ENCODE results near the gene SLC31A2.

The SLC31A2 gene

DNA sequence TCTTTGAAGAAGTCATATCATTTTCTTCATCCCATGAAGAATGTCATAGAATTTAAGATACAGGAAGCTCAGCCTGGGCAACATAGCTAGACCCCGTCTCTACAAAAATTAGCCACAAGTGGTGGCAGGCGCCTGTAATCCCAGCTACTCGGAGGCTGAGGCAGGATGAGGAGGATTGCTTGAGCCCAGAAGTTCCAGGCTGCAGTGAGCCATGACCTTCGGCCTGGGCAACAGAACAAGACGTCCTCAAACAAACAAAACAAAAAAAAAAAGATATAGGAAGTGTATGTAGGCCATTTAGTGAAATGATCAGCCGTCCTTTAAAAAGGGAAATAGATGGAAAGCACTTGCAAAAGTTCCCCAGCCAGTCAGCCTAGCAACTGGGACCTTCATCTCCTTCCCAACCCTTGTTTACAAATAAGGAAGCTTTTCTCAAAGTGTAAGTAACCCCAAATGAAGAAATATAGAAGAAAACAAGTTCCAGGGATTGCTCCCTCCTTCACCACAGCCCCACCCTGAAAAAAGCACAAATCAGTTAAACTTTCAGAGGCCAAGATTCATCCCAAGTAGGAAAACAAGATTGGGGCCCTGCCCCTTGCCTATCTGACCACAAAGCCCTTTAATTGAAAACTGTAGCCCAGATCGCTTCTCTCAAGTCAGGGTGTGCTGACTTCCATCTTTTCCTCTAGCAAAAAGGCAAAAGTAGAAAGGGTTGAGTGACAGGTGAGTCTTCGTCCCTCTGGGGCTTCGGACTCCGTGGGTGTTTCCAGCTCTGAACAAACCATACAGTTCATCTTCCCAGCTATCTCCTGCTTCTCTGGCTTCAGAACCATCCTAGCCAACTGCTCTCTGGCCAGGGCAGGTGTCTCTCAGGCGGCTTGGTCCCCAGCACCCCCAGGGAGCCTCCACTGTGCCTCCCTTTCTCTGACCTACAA is 1.2 kb downstream of the SLC31A2 start:
- no peak for DNase-seq

- DNase-seq: no peak
Measured at GRCh38 chr9:113152699-113153098, 1.9 kb downstream of the SLC31A2 start.

- DNase-seq: no peak
Measured at GRCh38 chr9:113153599-113153998, 2.8 kb downstream of the SLC31A2 start.

- peak; percentile 88 for DNase-seq
Measured at GRCh38 chr9:113154471-113154870, 3.7 kb downstream of the SLC31A2 start.

DNA sequence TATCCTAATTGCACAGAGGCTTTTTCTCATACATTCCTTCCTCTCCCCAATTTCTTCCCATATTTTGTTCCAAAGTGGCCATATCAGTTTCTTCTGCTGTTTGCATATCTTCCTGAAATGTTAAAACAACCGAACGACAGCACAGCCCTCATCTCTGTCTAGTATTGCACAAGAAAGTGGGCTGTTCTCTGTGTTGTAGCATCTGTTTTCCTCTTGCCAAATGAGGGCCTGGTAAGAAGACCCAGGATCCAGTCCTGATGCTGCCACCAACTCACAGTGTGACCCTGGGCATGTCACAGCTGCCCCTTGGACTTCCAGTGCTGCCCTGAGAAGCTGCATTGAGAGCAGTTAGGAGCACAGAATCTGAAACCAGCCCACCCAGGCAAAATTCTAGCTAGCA is 4.1 kb downstream of the SLC31A2 start:
- DNase-seq: no peak

GRCh38 chr9:113155911-113156588 is 5.2 kb downstream of the SLC31A2 start:
- peak; percentile 45 for DNase-seq

DNA sequence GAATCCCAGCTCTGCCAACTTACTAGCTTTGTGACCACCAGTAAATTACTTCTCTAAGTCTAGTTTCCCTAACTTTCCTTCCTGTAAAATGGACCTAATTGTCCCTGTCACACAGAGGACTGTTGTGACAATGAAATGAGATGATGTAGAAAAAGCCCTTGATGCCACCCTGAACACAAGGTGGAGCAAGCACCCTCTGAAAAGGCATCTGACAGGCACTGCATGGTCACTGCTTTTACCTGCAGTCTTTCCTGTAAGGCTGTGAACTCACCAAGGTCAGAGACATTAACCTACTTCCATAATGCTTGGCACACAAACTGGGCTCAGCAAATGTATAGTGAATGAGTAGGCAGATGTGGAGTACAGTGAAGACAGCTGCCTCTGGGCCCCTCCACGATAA is 6.1 kb downstream of the SLC31A2 start:
- peak; percentile 19 for DNase-seq

DNA sequence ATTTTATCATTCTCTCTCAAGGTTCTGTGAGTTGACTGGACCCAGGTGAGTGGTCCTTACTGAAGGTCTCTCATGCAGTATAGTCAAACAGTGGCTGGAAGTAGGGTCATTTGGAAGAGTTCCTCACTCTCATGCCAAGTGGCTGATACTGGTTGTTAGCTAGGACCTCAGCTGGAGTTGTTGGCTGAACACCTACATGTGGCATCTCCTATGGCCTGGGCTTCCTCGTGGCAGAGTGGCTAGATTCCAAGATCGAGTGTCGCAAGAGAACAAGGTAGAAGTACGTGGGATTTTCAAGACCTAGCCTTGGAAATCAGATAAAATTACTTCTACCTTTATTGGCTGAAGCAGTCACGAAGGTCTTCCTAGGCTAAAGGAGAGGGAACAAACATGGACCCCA is 7.6 kb downstream of the SLC31A2 start:
- DNase-seq: no peak

DNA sequence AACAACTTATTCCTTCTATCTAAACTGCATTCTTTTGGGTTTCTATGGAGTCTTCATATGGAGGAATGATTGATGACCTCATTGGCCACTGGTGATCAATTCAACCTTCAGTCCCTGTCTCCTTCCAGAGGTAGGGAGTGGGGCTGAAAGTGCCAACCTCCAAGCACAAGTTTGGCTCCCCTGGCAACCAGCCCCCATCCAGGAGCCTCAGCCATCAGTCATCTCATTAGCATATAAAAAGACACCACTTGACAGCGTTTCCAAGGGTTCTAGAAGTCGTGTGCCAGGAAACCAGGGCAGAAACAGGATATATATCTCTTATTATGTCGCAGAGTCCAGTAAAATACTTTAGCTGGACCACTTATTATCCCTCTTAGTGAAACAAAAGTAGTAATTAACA is 9.8 kb downstream of the SLC31A2 start:
- DNase-seq: no peak

DNA sequence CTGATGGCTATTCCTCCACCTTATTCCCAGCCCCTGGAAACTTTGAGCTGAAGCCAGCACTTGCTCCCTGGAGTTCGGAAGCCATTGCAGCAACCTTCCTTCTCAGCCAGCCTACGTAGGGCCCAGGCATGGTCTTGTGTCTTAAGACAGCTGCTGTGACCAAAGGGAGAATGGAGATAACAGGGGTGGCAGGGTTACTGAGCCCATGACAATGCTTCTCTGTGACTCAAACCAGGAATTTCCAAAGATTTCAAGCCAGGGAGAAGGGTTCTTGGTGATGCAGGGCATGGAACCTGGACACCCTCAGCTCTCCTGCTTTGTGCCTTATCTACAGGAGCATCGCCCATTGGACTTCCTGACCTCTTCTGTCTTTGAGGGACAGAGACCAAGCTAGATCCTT is 12.2 kb downstream of the SLC31A2 start:
- no peak for DNase-seq

DNA sequence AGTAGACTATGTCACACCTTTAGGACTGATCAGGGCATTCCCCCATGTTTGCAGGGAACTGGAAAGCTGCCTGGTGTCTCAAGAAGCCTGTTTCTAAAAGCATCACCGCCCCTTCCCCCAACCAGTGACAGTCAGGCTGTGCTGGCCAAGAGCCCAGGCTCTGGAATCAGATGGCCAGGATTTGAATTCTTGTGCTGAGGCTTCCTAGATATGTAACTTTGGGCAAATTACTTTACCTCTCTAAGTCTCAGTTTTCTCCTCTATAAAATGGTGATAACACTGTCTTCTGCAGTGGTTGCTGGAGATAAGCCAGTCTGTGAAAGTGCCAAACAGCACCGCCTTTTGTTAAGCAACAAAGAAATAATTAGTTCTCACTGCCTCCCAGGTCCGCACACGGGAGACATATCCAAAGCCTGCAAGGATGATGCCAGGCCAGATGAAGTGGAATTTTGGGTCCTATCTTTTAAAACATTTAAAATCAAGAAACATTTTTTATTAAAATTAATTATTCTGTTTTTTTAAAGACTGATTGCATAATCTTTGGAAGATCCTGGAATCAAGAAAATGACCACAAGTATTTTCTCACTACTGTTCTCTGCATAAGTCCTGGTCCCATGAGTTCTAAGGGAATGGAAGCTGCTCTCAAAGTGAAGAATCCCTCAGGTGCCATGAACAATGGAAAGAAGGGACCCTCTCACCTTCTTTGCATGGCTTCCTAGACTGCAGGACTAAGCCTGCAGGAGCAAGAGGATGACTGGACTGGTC is 13.9 kb downstream of the SLC31A2 start:
- DNase-seq: no peak

DNA sequence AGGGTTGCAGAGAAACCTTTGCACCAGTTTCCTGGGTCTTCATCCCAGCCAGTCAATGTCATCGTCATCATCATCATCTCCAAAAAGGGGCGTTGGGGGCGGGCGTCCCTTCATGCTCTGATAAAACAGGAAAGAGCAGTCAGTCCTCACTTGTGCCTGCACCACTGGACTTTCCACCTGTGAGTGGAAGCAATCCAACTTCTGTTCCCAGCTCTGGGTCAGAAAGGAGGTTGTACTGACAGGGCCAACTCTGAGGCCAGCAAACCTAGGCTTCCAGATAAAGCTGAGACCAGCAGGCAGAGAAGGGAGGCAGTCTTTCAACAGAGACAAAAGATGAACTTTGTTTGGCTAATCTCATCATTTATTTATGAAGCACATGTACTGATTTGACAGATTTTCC is 15.2 kb downstream of the SLC31A2 start:
- no peak for DNase-seq

DNA sequence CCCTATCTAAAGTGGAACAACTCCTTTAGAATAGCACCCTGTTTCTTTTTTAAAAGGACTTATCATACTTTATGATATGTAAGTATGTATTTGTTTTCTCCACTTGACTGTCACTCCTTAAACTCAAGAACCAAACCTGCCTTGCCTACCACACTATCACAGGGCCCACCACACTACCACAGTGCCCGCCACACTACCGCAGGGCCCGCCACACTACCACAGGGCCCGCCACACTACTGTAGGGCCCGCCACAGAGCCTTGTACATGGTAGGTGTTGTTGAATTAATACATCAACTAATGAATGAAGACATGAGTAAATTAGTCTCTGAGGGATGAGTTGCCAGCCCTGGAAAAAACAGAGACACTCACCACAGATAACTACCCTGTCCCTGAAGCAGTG is 18.0 kb downstream of the SLC31A2 start:
- DNase-seq: no peak

DNA sequence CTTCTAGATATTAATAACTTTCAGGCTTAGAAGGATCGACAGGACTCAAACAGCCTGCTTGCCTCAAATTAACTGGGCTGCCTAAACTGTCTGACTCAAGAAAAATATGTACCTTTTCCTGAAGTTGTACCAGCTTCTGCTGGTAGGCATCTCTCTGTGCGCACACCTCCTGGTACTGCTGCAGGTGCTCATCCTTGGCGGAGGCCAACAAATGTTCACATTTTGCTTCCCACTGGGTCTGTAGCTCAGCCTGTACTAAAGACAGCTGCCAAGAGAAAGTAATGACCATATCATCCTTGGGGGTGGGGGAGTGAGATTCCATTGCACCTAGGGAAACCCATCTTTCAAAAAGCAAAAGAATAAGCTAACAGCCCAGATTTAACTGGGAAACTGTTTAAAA is 22.5 kb downstream of the SLC31A2 start:
- no peak for DNase-seq

- no peak for DNase-seq
Measured at GRCh38 chr9:113176803-113177202, 26.0 kb downstream of the SLC31A2 start.

DNA sequence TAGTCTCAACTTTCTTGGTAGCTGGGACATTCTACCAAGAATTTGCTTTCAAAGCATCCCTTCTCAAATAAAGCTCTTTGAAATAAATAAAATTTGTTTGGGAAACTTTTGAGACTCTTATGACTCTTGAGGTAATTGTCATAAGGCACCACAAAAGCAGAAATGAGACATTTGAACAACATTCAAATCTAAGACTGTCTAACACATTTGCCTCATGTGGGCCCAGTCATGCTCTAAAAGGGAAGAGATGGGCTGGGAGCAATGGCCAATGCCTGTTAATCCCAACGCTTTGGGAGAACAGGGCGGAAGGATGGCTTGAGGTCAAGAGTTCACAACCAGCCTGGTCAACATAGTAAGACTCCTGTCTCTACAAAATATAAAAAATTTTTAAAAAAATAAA is 26.4 kb downstream of the SLC31A2 start:
- DNase-seq: no peak

- DNase-seq: no peak
Measured at GRCh38 chr9:113178087-113178486, 27.3 kb downstream of the SLC31A2 start.

DNA sequence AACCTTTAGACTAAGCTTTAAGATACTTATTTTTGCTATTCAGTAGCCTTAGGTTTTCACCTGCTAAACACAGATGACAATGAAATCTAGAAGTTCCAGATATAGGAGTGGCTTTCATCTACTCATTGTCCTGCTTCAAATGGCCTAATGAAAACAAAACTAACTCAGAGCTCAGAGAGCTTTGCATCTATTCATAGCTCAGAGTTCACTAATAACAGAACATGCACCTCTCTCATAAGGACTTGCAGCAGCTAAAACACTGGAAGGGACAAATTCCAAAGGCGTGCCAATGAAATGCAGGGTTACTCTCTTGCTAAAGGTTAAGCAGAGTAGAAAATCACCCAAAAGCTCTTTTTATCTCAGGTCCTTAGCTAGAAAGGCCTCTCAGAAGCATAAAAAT is 29.0 kb downstream of the SLC31A2 start:
- no peak for DNase-seq

DNA sequence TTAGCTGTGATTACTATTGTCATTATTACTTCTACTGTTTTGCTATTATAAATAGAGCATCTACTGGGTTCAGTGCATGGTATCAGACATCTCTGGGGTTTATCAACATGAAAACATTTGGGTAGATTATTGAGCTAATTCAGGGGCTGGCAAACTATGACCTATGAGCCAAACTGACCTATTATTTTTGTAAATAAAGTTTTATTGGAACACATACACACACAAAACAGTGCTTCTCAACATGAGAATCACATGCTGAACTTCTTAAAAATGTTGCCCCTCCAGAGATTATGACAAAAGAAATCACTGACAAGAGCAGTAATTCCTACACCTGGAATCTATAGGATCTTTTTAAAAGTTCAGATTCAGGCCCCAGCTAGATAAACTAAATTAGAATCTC is 30.4 kb downstream of the SLC31A2 start:
- no peak for DNase-seq

DNA sequence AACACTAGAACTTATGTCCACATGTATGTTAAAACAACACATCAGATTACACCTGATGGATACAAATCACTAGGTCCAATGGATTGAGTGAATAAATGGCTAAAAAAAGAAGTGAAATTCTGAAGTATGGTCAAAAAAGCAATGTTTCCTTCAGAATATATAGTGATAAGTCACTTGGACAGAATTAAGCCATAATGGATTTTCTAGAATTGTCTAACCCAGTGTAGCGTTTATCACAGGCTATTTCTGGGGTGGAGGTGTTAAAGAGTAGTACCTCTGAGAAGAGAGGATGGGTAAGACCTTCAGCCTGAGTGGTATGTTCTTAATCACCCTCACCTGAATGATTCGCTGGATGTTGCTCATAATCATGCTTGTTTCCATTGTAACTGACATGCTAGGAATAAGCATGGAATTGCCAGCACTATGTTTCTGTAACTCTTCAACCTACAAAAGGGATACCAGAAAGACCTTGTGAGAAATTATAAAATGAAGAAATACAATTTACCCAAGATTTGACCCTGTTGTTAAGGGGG is 33.2 kb downstream of the SLC31A2 start:
- DNase-seq: no peak

GRCh38 chr9:113184539-113184938 is 33.7 kb downstream of the SLC31A2 start:
- DNase-seq: no peak

DNA sequence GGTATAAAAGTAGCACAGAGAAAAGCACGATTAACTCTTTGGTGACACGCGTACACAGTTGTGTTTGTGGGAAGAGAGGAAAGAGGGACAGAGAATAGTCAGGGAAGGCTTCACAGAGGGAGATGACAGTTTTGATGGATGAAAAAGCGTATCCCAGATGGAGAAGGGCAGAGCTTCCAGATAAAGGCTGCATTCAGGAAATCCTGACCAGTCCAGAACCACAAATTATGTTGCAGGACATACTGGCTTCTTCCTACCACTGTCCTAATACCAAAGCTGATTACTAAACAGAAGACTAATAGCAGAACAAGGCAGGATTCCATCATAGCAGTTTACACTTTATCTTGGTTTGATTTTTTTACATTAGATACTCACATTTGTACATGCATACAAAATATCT is 34.5 kb downstream of the SLC31A2 start:
- DNase-seq: no peak

DNA sequence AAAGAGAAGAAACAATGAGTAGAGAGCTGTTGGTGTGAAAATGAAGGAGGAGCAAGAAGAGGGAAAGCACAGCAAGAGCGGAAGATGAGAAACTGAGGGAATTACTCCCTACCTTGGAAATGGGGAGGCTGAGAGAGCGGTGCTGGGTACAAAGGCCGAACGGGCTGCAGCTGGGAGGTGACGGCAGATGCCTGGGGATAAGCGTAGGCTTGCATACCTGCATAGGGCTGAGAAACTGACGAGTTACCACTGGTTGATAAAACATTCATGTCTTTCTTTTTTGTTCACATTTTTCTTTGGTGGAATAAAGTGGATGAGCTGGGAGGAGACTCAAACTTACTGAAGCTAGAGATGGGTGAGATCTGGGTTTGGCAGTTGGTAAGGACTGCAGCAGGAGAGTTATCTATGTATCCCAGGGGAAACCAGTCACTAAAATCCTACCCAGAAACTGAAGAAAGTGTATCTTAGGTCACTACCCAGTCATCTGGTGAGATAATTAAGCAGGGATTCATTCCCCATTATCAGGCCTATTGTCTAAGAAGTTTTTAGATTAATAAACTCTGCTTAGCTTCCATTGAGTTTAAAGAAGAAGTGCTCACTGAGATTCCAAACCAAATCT is 35.4 kb downstream of the SLC31A2 start:
- no peak for DNase-seq

Measured in NCI-H82 (cell line).